Activated CD8-positive, alpha-beta memory T cell treated with anti-CD3 and anti-CD28 coated beads, Interleukin-2, amount 50 U/mL, for 24 hours (primary cell): ENCODE data around the gene MYLK.

Experiments used
- DNase-seq: peaks from one replicate; pipeline ENCODE4 v3.0.0-alpha.2; 2020; ENCODE audit errors: extremely low read depth

Gene MYLK

DNA sequence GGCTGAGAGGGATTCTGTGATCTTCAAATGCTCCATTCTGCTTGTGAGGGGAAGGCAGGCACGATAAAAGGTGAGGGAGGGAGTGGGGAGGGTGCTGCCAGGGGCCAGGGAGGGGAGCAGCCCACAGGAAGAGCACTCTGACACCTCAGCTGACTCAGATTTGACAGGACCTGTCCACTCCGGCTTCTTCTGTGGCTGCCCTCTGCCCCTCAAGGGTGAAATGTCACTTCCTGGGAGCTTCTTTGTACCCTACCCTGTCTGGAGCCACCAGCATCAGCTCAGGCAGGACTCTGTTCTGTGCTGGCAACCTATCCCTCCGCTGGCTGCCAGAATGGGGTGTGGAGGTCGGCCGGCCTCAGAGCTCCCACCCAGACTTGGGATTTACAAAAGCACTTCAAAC, 185.3 kb downstream of the MYLK start:
- DNase-seq, result no peak

DNA sequence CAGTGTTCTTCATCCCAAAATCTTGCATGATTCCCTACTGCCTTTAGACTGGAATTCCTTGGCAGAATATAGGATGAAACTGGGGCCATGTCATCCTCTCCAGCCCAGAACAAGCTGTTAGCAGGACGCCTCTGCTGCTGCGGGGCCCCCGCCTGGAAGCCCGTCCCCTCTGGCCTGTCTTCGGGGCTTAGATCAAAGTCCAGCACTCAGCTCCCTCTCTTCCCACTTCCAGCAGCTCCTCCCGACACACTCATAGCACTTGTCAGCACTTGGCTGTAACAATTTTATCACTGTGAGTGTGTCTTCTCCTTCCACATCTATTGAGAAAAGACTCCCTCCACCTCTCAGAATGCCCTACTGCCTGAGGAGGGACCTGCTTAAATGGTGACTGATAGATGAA, 187.3 kb downstream of the MYLK start:
- DNase-seq, result no peak

DNA sequence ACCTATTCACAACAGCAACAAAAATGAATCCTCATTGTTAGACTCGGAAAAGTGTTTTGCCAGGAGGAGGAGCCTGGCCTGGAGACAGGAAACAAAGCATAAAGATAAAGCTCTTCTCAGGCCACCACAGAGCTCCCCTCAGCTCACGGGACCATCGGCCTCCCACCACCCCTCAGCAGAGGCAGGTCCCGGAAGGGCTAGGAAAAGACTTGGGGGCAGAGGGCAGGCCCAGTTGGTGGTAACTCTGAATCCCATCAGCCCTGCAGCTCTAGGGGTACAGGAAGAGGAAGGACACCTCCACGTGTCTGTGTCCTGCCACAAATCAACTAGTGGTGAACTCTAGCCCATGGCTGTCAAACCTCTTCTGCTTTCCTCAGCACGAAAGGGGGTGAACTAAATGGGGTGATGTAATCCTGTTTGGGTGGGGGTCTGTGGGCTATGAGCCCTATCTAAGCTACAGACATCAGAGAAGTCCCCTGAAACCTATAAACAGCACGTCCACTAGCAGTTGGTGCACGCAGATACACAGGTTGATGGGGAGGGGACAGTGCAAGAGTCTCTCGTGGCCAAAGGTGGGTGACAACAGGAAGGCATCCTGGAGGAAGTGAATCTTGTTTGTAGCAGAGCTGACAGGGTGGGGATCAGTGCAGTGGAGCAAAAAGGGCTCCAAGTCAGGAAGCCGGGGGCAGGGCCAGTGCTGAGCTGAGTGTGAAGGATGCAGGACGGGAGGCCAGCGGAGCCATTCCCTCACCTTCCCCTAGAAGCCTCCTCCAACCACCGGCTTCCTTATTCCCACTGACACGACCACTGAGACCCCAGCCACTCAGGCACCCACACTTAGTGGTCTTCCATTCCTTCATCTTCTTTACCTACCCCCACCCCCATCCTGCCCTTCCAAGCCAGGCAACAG, 188.1 kb downstream of the MYLK start:
- no peak for DNase-seq

DNA sequence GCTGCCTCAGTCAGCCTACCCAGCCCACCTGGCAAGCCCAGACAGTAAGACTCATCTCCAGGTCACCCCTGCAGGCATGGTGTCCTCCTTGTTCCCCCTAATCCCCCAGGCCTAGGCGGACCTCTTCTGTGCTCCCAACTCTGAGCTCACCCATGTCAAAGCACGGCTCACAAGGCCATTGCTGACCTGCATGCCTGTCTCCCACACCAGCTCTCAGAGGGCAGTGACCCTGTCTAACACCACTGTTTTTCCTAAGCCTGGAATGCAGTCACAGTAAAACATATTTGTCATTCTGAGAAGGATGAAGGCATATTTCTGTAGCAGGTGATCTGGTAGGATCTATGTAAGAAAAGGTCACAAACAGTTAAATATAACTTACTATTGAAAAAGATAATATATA, 189.0 kb downstream of the MYLK start:
- DNase-seq, result no peak

DNA sequence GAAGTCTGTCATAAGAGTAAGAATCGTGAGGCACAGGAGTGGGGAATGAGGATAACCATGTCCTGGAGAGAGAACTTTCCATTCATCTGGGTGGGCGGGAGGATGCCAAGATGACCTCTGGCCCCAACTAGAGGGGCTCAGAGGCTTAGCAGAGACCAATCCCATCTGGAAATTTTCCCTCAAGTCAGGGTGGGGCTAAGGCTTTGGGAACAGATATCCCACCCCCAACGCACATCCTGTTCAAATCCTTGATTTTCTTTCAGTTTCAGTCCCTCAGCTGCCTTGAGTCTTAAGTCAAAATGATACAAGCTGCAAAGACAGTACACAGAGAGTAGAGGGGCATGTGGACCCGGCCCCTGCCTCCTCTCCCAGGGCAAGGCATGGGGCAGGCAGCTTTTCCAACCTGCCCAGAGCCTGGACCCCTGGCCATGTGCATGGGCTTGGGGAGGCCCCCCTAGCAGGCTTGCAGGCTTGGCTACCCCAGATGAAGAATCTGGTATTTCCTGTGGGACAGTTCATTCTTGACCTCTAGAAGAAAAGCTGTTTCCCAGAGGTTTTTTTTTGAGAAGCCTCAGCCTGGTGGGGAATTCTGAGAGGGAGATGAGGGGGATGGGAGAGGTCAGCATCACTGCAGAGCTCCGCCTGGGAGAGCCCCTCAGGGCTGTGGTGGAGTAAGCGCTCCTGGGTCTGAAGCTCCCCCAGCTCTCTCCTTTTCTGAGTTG, 189.6 kb downstream of the MYLK start:
- no peak for DNase-seq

DNA sequence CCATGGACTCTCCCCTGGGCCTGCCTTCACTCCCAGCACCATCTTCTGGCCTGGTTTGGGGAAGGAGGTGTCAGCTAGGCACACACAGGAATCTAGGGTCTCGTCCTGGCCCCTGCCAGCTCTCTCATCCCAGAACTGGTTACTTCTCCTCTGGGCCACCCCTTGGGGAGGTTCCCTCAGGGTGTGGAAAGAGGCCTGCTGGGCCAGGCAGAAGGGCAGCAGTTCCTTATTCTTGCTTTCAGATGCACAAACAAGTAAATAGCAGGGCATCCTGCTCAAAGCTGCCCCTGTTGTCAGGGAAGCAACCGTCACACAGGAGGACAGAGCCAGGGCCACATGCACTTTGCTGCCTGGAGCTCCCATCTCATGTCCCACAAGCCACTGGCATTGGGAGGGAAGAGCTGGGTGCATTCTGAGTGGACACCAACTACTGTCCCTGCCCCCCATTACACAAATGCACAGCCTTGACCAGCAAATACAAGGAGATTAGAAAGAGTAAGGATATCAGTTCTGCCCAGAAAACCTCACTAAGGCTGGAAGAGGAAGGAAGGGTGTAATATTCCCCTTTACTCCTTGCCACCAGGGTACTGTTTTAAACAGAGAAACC, 190.4 kb downstream of the MYLK start:
- DNase-seq, result no peak

DNA sequence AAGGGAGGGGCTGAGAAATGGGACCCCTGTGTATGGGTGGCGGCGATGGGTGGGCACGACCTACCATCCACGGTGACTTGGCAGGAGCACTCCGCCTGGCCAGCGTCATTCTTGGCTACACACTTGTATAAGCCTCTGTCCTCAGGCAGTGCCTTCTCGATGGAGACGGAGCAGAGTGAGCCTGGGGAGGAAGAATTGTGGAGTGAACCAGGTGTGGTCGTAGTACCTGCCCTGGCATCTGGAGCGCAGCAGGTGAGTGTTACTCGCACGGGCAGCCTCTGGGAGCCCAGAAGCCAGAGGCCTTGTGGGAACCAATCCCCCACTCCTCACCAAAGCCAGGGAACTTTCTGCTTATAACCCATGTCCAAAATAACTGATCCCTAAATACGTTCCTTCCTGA, 191.5 kb downstream of the MYLK start:
- DNase-seq, result no peak

DNA sequence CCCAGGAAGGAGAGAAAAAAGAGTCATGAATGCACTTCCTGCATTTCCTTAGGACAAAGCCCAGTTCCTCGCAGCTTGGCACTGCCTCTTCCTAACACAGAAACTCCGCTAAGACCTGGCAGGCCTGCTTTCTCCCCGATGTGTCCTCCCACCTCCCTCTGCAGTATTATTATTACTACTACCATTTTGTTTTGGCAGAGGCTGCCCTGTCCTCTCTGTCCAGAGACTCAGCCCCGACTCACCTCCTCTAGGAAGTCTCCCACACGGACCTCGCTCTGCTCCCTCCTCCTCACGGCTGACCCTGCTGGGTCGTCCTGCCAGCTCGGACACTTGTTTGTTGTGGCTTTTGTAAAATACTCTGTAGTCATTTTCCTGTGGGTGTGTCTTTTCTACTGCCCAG, 192.1 kb downstream of the MYLK start:
- DNase-seq, result no peak

DNA sequence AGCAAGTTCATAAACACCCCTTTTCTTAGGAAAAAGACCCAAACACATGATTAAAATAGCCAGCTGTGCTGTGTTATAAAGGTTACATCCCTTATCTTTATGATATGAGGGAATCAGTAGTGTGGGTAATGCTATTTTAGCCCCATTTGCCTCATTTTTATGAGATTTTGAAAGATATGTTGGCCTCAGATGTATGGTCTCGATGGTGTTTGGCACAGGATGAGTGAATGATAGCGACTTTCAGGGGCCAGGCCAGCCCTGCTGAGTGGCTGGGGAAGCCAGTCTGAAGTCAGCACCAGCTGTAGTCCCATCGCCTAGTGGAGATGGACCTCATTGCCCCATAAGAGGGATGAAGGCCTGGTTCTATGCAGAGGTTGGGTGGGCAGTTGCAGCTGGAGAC, 194.3 kb downstream of the MYLK start:
- DNase-seq, result no peak

DNA sequence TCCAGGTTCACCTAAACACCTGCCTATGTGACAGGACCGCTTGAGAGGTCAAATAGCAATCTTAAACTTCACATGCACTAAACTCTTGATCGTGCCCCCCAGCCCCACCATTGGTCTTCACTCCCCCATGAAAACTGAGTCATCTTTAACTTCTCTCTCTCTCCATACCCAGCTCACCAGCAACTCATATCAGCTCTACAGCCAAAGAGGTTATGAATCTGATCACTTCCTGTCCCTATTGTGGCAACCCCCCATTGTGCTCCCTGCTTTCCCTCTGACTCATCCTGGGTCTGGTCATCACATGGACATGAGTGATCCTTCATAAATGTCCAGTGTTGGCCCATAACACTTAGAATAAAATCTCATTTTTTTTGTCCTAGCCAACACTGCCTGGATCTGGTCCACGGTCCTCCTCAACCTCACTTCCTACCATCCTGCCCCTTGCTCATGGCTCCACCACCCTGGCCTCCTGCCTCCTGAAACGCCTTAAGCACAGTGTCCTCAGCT, 195.8 kb downstream of the MYLK start:
- DNase-seq, result no peak

DNA sequence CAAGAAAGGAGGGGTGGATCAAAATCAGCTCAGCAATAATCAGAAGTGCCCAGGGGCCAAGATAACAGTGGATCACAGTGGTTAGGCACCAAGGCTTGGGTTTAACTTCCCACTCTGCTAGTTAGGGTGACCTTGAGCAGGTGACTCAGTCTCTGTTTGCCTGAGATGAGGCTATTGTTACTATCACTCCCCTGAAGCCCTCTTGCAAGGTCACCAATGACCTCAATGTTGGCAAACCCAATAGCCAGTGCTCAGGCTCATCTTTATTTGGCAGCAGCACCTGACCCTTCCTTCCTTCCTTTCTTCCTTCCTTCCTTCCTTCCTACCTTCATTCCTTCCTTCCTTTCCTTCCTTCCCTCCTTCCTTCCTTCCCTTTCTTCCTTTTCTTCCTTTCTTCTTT, 196.8 kb downstream of the MYLK start:
- DNase-seq, result no peak

DNA sequence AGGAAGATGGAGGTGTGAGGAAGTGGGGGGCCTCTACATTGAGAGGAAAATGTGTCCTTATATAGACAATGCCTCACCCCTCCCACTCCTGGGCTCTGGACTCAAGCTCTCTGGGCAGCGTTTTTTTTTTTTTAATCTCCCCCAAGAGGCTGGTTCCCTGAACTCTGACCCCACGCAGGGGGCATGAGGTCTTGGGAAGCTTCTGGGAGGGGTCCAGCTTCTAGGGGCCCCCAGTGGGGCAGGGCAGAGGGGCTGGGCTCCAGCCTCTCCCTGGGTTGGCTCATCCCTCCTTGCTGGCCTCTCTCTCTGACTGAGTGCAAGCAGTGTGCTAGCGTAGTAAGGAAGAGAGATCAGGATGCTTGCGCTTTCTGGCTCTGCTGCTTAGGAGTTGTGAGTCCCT, 197.9 kb downstream of the MYLK start:
- DNase-seq, result no peak

DNA sequence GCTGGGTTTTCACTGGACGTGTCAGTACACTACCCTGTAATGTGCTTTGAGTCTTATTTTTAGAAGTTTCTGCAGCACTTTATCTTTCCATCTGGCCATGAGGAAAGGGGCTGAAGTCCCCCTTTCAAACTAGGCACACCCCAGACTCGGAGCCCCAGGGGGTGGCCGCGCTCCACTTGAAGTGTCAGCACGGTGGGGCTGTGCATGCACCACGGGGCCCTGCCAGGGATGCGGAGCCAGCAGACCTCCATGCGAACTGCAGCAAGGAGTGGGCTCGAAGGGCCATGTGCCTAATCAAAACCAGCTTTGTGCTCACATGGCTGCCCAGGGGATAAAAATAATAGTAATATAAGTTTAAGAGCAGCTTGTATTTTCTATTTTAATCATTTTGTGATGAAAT, 198.4 kb downstream of the MYLK start:
- no peak for DNase-seq

DNA sequence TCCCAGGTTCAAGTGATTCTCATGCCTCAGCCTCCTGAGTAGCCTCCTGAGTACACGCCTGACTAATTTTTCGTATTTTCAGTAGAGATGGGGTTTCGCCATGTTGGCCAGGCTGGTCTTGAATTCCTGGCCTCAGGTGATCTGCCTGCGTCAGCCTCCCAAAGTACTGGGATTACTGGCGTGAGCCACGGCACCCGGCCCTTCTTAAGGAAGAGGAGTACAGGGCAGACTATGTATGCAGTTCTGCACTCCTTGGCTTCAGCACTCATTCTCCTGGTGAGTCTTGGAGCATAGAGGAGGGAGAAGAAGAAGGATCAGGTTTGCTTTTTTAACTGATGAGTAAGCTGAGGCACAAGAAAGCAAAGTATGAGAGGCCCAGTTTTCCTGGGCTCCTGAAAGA, 199.5 kb downstream of the MYLK start:
- no peak for DNase-seq

DNA sequence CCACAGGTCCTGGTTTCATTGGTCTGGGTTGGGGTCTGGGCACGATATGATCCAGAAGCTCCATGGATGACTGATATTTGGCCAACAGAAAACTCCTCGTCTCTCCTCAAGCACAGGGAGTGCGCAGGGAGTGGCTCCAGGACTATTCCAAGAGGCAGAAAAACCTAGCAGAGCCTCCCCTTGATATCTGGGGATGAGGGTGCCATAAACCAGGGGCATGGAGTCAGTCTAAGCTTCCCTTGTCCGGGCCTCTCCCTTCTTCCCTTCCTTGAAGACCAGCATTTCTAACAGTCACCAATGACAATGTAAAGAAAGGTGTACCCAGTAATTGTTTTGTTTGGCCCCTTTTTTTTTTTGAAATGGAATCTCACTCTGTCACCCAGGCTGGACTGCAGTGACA, 199.9 kb downstream of the MYLK start:
- DNase-seq, result no peak

DNA sequence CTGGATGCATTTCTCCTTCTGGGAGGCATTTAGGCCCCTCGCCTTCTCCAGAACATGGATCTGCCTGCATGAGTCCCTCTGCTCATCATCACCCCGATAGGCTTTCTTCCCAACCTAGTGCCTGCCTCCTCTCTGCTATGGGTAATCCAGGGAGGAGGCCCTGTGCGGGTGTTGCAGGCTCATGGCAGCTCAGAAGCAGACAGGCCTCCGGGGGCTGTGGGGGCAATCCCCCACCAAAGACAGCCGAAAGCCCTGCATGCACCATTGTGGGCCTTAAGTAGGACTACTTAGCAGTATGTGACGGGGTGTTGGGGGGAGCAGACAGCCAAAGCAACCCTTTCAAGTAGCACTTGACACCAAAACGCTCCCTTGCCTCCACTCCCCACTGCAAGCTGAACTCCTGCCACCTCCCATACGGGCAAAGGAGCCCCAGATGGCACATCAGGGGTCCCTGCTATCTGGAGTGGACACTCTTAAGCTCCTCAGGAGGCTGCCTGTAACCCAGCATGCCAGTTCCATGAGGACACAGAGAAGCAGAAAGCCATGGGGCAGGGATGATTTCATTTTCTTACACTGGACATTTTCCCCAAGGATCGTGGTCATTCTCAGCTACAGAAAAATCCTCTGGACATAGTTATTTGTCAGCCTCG, 200.5 kb downstream of the MYLK start:
- no peak for DNase-seq

DNA sequence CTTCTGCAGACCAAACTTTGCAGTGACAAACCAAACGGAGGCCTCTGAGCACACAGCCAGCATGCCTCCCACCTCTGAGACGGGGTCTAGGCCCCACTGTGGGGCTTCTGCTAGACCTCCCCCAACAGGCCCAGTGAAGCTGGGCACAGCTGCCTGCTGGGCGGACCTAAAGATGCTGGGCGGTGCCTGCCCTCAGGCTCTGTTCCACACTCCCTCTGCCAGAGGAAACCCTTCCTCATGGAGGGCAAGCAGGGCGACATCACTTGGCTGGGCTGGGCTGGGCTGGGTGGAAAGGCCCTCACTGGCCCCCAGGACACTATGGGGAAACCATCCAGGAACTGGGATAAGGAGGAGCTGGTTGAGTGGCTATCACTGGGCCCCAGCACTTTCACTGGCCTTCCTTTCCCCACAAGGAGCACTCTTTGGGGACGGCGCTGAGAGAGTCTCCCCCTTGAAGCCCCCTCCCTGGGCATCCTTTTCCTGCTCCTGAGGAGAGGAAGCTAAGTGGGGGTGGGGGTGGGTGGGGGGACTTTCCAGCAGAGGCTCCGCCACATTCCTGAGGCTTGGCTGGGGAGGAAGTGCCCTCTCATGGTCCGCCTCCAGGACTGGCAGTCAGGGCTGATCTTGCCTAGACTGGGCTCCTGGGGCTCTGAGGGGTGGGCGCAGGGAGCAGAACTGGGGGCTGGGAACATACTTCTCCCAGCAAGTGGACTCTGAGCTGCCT, 201.2 kb downstream of the MYLK start:
- DNase-seq, result no peak

DNA sequence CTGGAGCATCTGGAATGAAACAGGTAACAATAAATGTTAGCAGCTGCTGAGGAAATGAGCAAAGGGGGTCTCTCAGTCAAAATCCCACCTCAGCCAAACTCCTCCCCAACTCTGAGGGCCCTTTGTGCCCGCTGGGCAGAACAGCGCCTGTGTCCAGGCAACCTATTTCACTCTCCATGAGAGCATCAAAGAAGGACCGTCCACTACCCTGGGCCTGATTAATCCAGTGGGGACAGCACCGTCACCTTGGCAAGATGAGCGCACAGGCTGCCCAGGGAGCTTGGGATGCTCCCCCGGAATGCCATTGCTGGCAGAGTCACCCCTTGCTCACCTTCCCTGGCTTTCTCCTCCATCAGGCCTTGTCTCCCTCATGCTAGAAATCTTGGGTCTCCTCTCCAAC, 201.8 kb downstream of the MYLK start:
- no peak for DNase-seq

DNA sequence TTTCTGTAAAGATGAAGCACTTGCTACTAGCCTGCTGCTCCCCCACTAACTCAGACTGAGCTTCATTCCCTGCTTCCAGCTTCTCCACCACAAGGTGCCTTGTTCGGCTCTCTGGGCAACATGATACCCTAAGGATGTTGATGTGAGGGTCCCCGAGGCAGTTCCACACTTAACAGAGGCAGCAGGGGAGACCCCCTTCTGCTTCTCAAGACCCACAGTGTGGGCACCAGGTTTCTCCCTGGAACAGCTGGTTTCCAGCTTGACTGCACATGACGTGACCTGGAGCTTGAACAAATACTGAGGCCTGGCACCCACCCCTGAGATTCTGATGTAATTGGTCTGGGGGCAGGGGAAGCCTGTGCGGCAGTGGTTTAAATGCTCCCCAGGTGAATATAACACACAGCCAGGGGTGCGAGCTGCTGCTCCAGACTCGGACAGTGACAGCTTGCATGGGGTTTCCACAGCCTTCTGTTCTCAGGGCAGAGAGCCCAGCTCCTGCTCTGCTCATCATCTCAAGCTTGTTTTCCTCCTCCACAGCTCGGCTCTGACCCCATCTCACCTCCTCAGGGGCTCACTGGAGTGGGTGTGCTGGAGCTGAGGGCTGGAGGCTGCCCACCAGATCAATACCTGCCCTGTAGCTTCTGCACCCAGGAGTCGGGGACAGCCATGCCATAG, 204.3 kb downstream of the MYLK start:
- DNase-seq, result no peak

DNA sequence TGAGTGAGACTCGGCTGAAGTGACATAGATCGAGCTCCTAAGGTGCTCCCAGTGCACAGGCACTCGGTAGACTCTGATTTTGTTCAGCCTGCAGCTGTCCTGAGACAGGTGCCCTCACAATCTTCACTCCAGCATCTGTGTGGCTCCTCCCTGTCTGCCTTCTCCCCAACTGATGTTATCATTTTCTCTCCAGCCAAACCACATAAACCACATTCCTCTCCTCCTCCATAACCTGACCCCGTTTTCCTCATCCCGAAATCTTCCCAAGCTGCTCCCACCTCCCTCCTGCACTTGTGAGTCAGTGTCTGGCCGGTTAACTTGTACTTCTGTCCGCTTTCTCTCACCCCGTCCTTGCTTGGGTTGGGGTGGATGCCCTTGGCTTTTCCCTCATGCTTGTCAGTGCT, 206.0 kb downstream of the MYLK start:
- no peak for DNase-seq
